RCC 7860 (cell line): ENCODE results near the gene MAGI2.

Source experiments
- DNase-seq: peaks from one replicate; pipeline ENCODE4 v3.0.0-alpha.2; 2015; ENCODE audit warnings: low spot score
- FAIRE-seq: peaks from 2 replicates; lab custom pipeline; 2012; peaks lifted over from hg19 to GRCh38; lab: Jason Lieb, UNC

MAGI2 gene

DNA sequence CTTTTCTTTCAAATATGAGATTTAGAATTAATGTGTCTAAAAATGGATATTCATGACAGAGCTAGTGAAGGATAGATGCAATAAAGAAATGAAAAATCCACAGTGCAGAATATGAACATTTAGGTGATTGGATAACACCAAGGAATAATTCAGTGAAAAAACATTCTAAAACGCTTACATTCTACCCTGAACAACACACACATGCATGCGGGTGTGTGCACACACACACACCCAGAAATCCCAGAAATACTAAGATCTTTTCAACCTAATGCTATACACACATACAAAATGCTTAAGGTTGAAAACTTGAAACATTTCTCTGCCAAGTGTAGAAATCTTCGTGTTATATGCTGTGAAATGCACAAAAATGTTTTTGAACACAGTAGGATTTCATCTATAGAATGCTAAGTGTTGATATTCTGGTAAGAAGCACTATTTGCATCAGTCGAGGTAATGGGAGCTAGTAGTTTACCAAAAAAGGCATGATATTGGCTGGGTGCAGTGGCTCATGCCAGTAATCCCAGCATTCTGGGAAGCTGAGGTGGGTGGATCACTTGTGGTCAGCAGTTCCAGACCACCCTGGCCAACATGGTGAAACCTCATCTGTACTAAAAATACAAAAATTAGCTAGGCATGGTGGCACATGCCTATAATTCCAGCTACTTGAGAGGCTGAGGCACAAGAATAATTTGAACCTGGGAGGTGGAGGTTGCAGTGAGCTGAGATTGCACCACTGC lies 1054.3 kb downstream of the MAGI2 start:
- no peak for DNase-seq
- FAIRE-seq = no peak

DNA sequence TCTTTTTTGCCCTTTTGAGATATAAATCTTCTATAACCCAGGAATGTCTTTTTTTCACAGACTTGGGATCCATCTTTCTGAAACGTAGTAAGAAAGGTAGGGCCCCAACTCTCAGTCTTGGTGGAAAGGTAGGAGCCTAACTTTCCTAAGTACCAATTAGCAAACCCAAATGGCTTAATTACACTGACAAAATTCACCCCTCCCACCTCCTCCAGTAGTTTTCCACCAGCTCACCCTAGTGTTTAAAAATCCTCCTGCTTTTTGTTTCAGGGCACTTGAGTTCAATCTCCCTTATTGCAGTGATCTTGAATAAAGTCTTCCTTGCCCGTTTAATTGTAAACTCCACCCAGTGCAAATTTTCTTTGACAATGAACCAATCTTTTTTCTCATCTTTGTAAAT lies 1054.9 kb downstream of the MAGI2 start:
- FAIRE-seq = no peak
- no peak for DNase-seq

- no peak for FAIRE-seq
- no peak for DNase-seq
Observed at GRCh38 chr7:78398081-78398480, 1055.4 kb downstream of the MAGI2 start.

- DNase-seq (no peak), FAIRE-seq (no peak)
Observed at GRCh38 chr7:78396210-78396609, 1057.3 kb downstream of the MAGI2 start.

DNA sequence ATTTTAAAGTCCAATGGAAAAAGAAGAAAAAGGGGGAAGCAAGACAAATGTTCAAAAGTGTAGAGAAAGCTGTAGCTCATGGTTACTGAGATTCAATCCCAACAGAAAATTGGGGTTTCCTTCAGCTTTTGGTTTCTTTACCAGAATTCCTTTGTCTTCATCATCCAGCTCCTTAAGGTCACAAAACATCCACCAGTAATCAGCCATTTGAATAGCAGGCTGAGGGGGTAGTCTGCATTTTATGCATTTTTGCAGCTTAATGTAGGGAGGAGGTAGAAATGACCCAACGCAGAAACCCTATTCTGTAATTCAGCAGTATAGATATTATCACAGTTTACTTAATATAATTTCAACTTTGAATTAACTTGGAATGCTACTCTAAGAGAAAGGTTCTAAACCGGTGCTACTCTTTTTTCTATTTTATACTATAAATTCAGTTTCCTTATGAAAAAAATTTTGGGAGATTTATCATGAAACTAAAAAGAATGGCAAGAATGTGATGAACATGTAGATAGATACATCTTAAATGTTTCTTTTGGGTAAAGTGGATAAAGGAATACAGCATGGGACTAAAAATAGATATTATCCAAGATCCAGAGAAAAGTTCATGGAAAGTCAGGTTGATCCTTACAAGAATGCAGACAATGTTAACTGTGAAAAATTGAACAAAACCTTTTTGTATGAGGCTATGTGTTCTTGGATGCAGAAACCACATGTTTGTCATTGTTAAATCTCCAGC lies 1058.0 kb downstream of the MAGI2 start:
- FAIRE-seq (no peak), DNase-seq (no peak)

DNA sequence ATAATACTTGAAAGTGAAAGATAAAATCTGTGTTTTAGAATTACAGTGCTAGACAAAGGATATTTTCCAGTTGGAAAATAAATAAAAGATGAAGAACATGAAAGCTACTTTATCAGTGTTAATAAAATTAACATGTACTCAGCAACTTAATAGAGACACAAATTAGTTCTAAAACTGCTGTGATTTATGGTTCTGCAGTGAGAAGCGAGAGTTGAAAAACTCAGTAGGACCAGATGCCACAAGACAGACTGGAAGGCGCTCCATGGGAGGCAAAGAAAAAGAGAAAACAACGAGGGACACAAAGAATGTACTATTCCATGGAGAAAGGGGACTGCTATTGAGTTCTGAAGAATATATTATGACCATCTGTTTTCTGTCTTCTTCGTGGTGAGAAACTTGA lies 1064.4 kb downstream of the MAGI2 start:
- no peak for DNase-seq
- no peak for FAIRE-seq

DNA sequence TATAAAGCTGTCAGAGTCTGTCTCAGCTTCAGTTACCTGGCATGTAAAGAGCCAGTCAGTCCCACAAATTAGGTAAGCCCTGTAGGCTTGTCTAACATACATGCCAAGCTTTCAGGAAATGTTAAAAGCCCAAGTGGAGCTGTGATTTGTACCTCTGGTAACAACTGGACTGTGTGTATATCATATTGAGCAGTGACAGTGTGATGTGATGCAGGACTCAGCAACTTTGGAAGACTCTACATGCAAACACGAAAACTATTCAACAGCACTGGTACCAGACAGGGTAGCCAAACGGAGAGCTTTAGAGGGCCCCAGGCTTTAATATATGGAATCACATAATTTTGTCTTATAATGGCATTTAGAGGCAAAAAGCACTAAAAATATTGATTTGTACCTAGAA lies 1066.9 kb downstream of the MAGI2 start:
- FAIRE-seq (no peak), DNase-seq (no peak)

- DNase-seq (no peak), FAIRE-seq (no peak)
Observed at GRCh38 chr7:78383096-78383880, 1070.2 kb downstream of the MAGI2 start.

- DNase-seq (no peak), FAIRE-seq (no peak)
Observed at GRCh38 chr7:78379148-78379547, 1074.3 kb downstream of the MAGI2 start.

DNA sequence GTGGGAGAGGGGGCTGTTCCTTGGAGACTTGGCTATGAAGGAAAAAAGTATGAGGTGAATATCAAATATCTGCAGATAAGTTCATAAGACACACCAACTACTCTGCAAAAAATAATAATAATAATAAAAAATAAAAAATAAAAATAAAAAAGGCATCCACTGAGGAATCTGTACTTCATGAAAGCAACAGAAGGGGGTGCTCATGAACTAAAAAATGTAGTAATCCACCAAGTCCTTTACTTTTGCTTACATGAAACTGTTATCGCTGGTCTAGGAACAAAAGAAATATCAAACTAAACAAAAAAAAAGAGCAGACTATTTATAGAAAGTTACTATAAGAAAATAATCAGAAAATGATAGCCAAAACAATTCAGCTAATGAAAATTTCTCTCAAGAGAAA lies 1075.9 kb downstream of the MAGI2 start:
- no peak for DNase-seq
- no peak for FAIRE-seq

GRCh38 chr7:78370936-78371335 lies 1082.5 kb downstream of the MAGI2 start:
- DNase-seq (no peak), FAIRE-seq (no peak)

DNA sequence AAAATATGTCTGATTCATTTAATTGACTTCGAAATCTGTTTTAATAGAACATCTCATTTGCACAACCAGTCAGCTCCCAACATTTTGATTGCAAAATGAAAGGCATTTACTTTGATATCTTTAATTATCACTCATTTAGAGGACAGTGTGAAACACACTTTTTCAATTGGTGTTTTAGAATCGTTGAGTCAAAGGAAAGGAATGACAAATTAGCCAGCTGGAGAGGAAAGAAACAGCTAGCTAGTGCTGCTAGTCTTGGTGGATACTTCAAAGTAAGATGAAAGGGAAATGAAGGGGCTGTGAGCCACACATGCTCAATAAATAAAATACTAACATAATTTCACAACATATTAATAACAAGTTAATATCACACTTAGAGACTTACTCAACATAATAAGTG lies 1084.7 kb downstream of the MAGI2 start:
- FAIRE-seq = no peak
- no peak for DNase-seq

DNA sequence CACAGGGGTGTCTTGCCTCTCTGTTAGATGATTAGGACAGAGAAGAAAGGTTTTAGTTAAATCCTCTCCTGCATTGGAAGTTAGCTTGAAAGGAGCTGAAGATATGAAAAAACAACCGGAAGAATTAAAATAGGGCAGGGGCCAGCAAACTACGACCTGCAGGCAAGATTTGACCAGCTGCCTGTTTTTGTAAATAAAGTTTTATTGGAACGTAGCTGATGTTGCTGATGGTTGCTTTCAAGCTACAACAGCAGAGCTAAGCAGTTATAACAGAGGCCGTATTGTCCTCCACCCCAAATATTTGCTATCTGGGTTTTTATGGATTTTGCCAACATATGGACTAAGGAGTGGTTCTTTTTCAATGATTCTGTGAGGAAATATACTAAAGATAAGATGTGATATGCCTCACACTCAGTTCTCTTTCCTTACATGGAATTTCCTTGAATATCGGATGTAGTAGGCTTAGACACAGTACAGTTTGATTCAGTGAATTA lies 1086.1 kb downstream of the MAGI2 start:
- FAIRE-seq (no peak), DNase-seq (no peak)

- DNase-seq = no peak
- no peak for FAIRE-seq
Observed at GRCh38 chr7:78363866-78364265, 1089.6 kb downstream of the MAGI2 start.

DNA sequence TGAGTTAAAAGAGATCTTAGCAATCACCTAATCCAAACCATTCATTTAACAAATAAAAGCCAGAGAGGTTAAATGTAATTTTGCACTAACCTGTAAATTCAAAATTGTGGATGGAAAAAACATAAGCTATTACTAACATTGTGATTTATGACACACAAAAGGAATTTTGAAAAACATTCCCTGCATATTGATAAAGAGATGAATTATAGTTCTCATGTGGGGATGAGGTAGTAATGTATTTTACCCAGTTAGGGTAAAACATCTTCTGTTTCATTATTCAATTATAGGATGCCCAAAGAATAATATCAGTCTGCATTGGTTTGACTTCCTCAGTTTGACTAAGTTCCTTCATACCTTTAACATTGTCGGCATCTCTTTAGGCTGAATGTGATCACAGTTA lies 1093.6 kb downstream of the MAGI2 start:
- no peak for DNase-seq
- FAIRE-seq = no peak

GRCh38 chr7:78357709-78358108 lies 1095.8 kb downstream of the MAGI2 start:
- DNase-seq (no peak), FAIRE-seq (no peak)

- DNase-seq (no peak), FAIRE-seq (no peak)
Observed at GRCh38 chr7:78355834-78356233, 1097.6 kb downstream of the MAGI2 start.

GRCh38 chr7:78350926-78351325 lies 1102.5 kb downstream of the MAGI2 start:
- no peak for DNase-seq
- FAIRE-seq = no peak

- FAIRE-seq = no peak
- no peak for DNase-seq
Observed at GRCh38 chr7:78350391-78350790, 1103.1 kb downstream of the MAGI2 start.

GRCh38 chr7:78346827-78347226 lies 1106.6 kb downstream of the MAGI2 start:
- FAIRE-seq (no peak), DNase-seq (no peak)

DNA sequence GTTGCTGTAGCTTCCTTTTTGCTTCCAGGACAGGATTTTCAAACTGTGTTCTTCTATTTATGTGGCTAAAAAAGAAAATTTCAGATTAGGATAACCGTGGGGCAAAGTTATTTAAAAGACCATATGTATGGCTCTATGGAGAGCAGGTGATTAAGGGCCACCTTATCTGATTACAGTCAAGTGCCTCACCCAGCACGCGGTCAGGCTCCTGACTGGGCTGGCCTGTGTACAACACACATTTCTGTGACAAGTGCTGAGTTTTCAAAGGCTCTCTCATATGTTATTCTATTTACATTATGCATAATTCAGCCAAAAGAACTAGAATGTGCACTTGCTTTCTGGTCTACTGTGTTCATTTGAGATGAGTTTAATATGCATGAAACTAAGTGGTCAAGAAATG lies 1107.5 kb downstream of the MAGI2 start:
- DNase-seq (no peak), FAIRE-seq (no peak)
